GM23338 (cell line): ENCODE measurements around the gene MYO18B.

Source experiments
- CREB1 ChIP-seq: fragments of 250-450 bp; sonication (Bioruptor Pico); IDR thresholded peaks from 2 replicates; pipeline ENCODE4 v1.5.0; 2020; ENCODE audit warnings: low read depth, mild to moderate bottlenecking, moderate library complexity
- EZH2 ChIP-seq: fragments of 200-600 bp; sonication (generic); IDR thresholded peaks from one replicate; pipeline ENCODE4 v1.8.0; 2017; ENCODE audit warnings: antibody characterized with exemption, mild to moderate bottlenecking, low read depth; ENCODE audit not compliant: unreplicated experiment
- POLR2AphosphoS5 ChIP-seq: IDR thresholded peaks from 2 replicates; pipeline ENCODE4 v1.6.1; 2016; ENCODE audit warnings: antibody characterized with exemption, low read depth
- TF ChIP-seq, protein P1 (sequence below), 2 experiments: fragments of 200-600 bp in 1 of 2; sonication (generic) in 1 of 2; conservative IDR thresholded peaks; 2 replicates each; pipeline versions ENCODE4 v1.5.1 to v1.6.1; 2016 to 2017; ENCODE audit warnings: antibody characterized with exemption in 2 of 2, low read depth in 2 of 2, mild to moderate bottlenecking in 2 of 2, moderate library complexity in 1 of 2

DNA sequence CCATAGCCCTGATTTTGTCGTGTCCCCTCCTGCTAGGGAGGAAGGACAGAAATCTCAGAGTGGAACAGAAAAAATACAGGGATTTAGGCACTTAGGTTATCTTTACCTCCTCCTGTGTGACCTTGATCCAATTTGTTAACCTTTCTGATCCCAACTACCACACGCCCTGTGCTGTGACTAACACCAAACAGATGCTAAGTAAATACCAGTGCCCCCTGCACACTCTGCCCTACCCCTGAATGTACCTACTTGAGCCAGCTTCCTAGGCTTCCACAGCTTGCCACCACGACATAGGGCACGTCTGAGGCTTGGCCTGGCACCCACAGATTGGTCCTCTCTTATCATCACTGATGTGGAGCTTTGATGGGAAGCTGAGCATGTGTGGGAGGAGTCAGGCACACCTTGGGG is 9.2 kb downstream of the MYO18B start:
- TF ChIP-seq EZH2 (no peak), POLR2AphosphoS5 (no peak), CREB1 (CRISPR knock-in tag) (no peak)
- TF ChIP-seq, protein P1, sequence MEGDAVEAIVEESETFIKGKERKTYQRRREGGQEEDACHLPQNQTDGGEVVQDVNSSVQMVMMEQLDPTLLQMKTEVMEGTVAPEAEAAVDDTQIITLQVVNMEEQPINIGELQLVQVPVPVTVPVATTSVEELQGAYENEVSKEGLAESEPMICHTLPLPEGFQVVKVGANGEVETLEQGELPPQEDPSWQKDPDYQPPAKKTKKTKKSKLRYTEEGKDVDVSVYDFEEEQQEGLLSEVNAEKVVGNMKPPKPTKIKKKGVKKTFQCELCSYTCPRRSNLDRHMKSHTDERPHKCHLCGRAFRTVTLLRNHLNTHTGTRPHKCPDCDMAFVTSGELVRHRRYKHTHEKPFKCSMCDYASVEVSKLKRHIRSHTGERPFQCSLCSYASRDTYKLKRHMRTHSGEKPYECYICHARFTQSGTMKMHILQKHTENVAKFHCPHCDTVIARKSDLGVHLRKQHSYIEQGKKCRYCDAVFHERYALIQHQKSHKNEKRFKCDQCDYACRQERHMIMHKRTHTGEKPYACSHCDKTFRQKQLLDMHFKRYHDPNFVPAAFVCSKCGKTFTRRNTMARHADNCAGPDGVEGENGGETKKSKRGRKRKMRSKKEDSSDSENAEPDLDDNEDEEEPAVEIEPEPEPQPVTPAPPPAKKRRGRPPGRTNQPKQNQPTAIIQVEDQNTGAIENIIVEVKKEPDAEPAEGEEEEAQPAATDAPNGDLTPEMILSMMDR (conservative IDR thresholded peaks at IDR 0.05; ENCODE audit: low read depth in 2 of 2) = no peak
